OCI-LY7 (cell line): ENCODE results near the gene TM7SF2. TPM values are rescaled to one million over a fixed set of nuclear protein-coding genes. Genes with fewer than 3 reads are reported as not detected.

Source experiments
- BruUV-seq: library from RNA; stranded (reverse); fragments of 400-500 nt; replicated peaks from 2 replicates; lab custom pipeline; 2021; lab: Mats Ljungman, UMichigan
- CTCF ChIA-PET: fragments of 300-600 bp; sonication (Branson Sonifier 250); formaldehyde crosslinking; loops from one replicate; lab custom pipeline; 2022; ENCODE audit warnings: antibody characterized with exemption; ENCODE audit not compliant: unreplicated experiment; lab: Charles Lee
- POLR2A ChIA-PET: fragments of 300-600 bp; sonication (Branson Sonifier 250); formaldehyde crosslinking; loops from one replicate; lab custom pipeline; 2022; ENCODE audit warnings: antibody characterized with exemption; lab: Charles Lee
- DNase-seq: peaks from one replicate; pipeline ENCODE4 v3.0.0-alpha.2; 2015; ENCODE audit warnings: low spot score
- H2AFZ ChIP-seq: fragments of 200-600 bp; sonication (generic), shearing (Covaris generic); 2 replicates; pipeline ENCODE4 v1.6.1; 2014; ENCODE audit warnings: mild to moderate bottlenecking, antibody characterized with exemption, low read length, moderate library complexity
- H3K27ac ChIP-seq: fragments of 200-600 bp; sonication (generic); 2 replicates; pipeline ENCODE4 v1.5.1; 2014; ENCODE audit warnings: mixed run types, low read depth, mild to moderate bottlenecking, moderate library complexity, low read length, inconsistent platforms; ENCODE audit not compliant: poor library complexity, severe bottlenecking
- H3K36me3 ChIP-seq: fragments of 200-600 bp; sonication (generic); 2 replicates; pipeline ENCODE4 v1.6.1; 2014; ENCODE audit warnings: mild to moderate bottlenecking, antibody characterized with exemption, low read length, moderate library complexity, mixed read lengths; ENCODE audit not compliant: insufficient read depth
- H3K4me1 ChIP-seq: fragments of 200-600 bp; sonication (generic); 2 replicates; pipeline ENCODE4 v1.5.1; 2014; ENCODE audit warnings: mild to moderate bottlenecking, low read length; ENCODE audit not compliant: insufficient read depth, poor library complexity, severe bottlenecking
- H3K4me2 ChIP-seq: fragments of 200-600 bp; sonication (generic); 2 replicates; pipeline ENCODE4 v1.6.1; 2014; ENCODE audit warnings: mild to moderate bottlenecking, low read length
- H3K4me3 ChIP-seq: fragments of 200-600 bp; sonication (generic); 2 replicates; pipeline ENCODE4 v1.5.1; 2014; ENCODE audit warnings: mild to moderate bottlenecking, low read depth, low read length; ENCODE audit not compliant: poor library complexity, severe bottlenecking
- H3K79me2 ChIP-seq: fragments of 200-600 bp; sonication (generic); 2 replicates; pipeline ENCODE4 v1.6.1; 2016; ENCODE audit warnings: low read depth, mild to moderate bottlenecking, low read length, moderate library complexity, mixed read lengths; ENCODE audit not compliant: insufficient read depth
- H3K9me2 ChIP-seq: fragments of 200-600 bp; sonication (generic); 2 replicates; pipeline ENCODE4 v1.6.1; 2016; ENCODE audit warnings: mild to moderate bottlenecking, low read length, mixed read lengths; ENCODE audit not compliant: insufficient read depth
- H3K9me3 ChIP-seq: fragments of 200-600 bp; sonication (generic); 2 replicates; pipeline ENCODE4 v1.6.1; 2014; ENCODE audit warnings: mild to moderate bottlenecking, mixed run types, low read length, mixed read lengths
- H4K20me1 ChIP-seq: fragments of 200-600 bp; sonication (generic); 2 replicates; pipeline ENCODE4 v1.6.1; 2014; ENCODE audit warnings: mild to moderate bottlenecking, antibody characterized with exemption, low read length, moderate library complexity, mixed read lengths; ENCODE audit not compliant: insufficient read depth
- EZH2phosphoT487 ChIP-seq: fragments of 200-600 bp; sonication (generic); IDR thresholded peaks from 2 replicates; pipeline ENCODE4 v1.6.1; 2018; ENCODE audit warnings: low read depth, borderline replicate concordance, mild to moderate bottlenecking, mixed run types, antibody characterized with exemption, low read length, moderate library complexity, mixed read lengths
- intact Hi-C: fragments of 100-400 bp; cut with micrococcal nuclease; formaldehyde crosslinking; loops from one replicate; pipeline ENCODE4 v1.10.0; 2022; ENCODE audit not compliant: unreplicated experiment
- total RNA-seq, 2 experiments: library from RNA; depleted of rRNA in 1 of 2; stranded (reverse); fragments of >200 nt in 1 of 2; shearing (Covaris generic) in 1 of 2; gene quantifications; 2 replicates each; pipeline ENCODE4 v1.2.3, GENCODE V29; 2014 to 2022
- TF ChIP-seq, protein P1 (sequence below): fragments of 200-600 bp; sonication (generic); conservative IDR thresholded peaks from 2 replicates; pipeline ENCODE4 v1.5.1; 2014; ENCODE audit warnings: mild to moderate bottlenecking, antibody characterized with exemption, low read length, moderate library complexity, mixed read lengths

Gene TM7SF2
- total RNA-seq, 2 experiments from 2014 or later: 25.8 to 54.1 TPM

- peak overlapping the region; percentile 85 for H3K4me2 ChIP-seq
- no TSS peak for BruUV-seq
- H4K20me1 ChIP-seq: peaks cover 8% of the 10 kb centered on the region; the same call in 1 of the 2 replicates
- no peaks in the 10 kb centered on the region for H3K9me3 ChIP-seq
- DNase-seq: no peak
- ChIA-PET POLR2A (interaction anchor here (0.9 to 1.0 kb wide), 2 partner anchors 9 to 11 kb away, joined by 3 to 4 read pairs; partner anchors contain the start of gene VPS51), CTCF (no interaction called here)
- H3K36me3 ChIP-seq: peaks cover 53% of the 10 kb centered on the region
- intact Hi-C loops: loop anchor here (1.0 to 10.0 kb wide), 6 partner anchors 33 to 240 kb away; partner anchors contain the start of genes ARL2, ATG2A, CDC42BPG and SAC3D1
- no peak overlapping the region; the same call in 1 of the 2 replicates for H2AFZ ChIP-seq
- peak overlapping the region; percentile 74 for H3K27ac ChIP-seq
- H3K9me2 ChIP-seq: no peaks in the 10 kb centered on the region
- H3K4me3 ChIP-seq: peak overlapping the region; percentile 91
- TF ChIP-seq EZH2phosphoT487: no peak
- TF ChIP-seq, protein P1, sequence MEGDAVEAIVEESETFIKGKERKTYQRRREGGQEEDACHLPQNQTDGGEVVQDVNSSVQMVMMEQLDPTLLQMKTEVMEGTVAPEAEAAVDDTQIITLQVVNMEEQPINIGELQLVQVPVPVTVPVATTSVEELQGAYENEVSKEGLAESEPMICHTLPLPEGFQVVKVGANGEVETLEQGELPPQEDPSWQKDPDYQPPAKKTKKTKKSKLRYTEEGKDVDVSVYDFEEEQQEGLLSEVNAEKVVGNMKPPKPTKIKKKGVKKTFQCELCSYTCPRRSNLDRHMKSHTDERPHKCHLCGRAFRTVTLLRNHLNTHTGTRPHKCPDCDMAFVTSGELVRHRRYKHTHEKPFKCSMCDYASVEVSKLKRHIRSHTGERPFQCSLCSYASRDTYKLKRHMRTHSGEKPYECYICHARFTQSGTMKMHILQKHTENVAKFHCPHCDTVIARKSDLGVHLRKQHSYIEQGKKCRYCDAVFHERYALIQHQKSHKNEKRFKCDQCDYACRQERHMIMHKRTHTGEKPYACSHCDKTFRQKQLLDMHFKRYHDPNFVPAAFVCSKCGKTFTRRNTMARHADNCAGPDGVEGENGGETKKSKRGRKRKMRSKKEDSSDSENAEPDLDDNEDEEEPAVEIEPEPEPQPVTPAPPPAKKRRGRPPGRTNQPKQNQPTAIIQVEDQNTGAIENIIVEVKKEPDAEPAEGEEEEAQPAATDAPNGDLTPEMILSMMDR: no peak
- H3K4me1 ChIP-seq: peaks cover 42% of the 10 kb centered on the region
- peaks cover 51% of the 10 kb centered on the region for H3K79me2 ChIP-seq
These were observed 26.9 kb upstream of the TM7SF2 start for GRCh38 chr11:65084598-65085375.

GRCh38 chr11:65085446-65085845 lies 26.2 kb upstream of the TM7SF2 start:
- Histone ChIP-seq H3K27ac (no peak overlapping the region), H3K79me2 (peaks cover 45% of the 10 kb centered on the region), H3K4me1 (peaks cover 39% of the 10 kb centered on the region), H3K4me3 (no peak overlapping the region), H3K4me2 (peak overlapping the region; percentile 85), H4K20me1 (peaks cover 8% of the 10 kb centered on the region; the same call in 1 of the 2 replicates), H3K36me3 (peaks cover 49% of the 10 kb centered on the region), H3K9me2 (no peaks in the 10 kb centered on the region), H2AFZ (no peak overlapping the region), H3K9me3 (no peaks in the 10 kb centered on the region)
- POLR2A ChIA-PET: interaction anchor here (0.9 to 1.0 kb wide), 2 partner anchors 10 to 11 kb away, joined by 3 to 4 read pairs; partner anchors contain the start of gene VPS51
- BruUV-seq: no TSS peak
- no peak for DNase-seq
- CTCF ChIA-PET: no interaction called here
- TF ChIP-seq, protein P1: no peak
- TF ChIP-seq EZH2phosphoT487: no peak
- intact Hi-C loops: loop anchor here (2.0 to 10.0 kb wide), 3 partner anchors 45 to 241 kb away; partner anchors contain the start of genes ATG2A, CDC42BPG and SAC3D1
